Astrocyte (in vitro differentiated cells and primary cell): ENCODE measurements around the gene NPTXR. TPM values are rescaled to one million over a fixed set of nuclear protein-coding genes. Genes with fewer than 3 reads are reported as not detected.
A peak's percentile ranks its signal among the peaks of the same experiment; 100 is the strongest.

Source experiments
- DNase-seq: peaks from one replicate; pipeline ENCODE4 v3.0.0-alpha.2; 2010; ENCODE audit warnings: low read depth
- FAIRE-seq: peaks from 2 replicates; lab custom pipeline; 2011; peaks lifted over from hg19 to GRCh38; lab: Jason Lieb, UNC
- H2AFZ ChIP-seq: 2 replicates; pipeline ENCODE4 v1.6.0; 2012; ENCODE audit warnings: low read depth, low read length, inconsistent platforms
- H3K27ac ChIP-seq: 2 replicates; pipeline ENCODE4 v1.5.1; 2011; ENCODE audit warnings: low read depth, low read length, inconsistent platforms
- H3K27me3 ChIP-seq: 2 replicates; pipeline ENCODE4 v1.6.0; 2011; ENCODE audit warnings: low read length, inconsistent platforms; ENCODE audit not compliant: insufficient read depth
- H3K36me3 ChIP-seq: 2 replicates; pipeline ENCODE4 v1.5.1; 2011; ENCODE audit warnings: low read length, inconsistent platforms; ENCODE audit not compliant: insufficient read depth
- H3K4me1 ChIP-seq: 2 replicates; pipeline ENCODE4 v1.5.1; 2011; ENCODE audit warnings: low read length, inconsistent platforms; ENCODE audit not compliant: insufficient read depth
- H3K4me2 ChIP-seq: 2 replicates; pipeline ENCODE4 v1.6.0; 2012; ENCODE audit warnings: low read length, inconsistent platforms
- H3K4me3 ChIP-seq: 2 replicates; pipeline ENCODE4 v1.5.1; 2011; ENCODE audit warnings: low read depth, mild to moderate bottlenecking, low read length, inconsistent platforms; ENCODE audit not compliant: insufficient read depth
- H3K79me2 ChIP-seq: 2 replicates; pipeline ENCODE4 v1.6.0; 2012; ENCODE audit warnings: mild to moderate bottlenecking, low read length, inconsistent platforms; ENCODE audit not compliant: insufficient read depth
- H3K9ac ChIP-seq: 2 replicates; pipeline ENCODE4 v1.6.0; 2012; ENCODE audit warnings: mild to moderate bottlenecking, low read length, inconsistent platforms
- H3K9me3 ChIP-seq: 2 replicates; pipeline ENCODE4 v1.5.1; 2012; ENCODE audit warnings: low read depth, mild to moderate bottlenecking, low read length, inconsistent platforms; ENCODE audit not compliant: insufficient read depth
- H4K20me1 ChIP-seq: 2 replicates; pipeline ENCODE4 v1.6.0; 2012; ENCODE audit warnings: low read length, inconsistent platforms; ENCODE audit not compliant: insufficient read depth
- H3K27ac Mint-ChIP-seq: one replicate; pipeline ENCODE4 v1.8.0; 2021; ENCODE audit warnings: mild to moderate bottlenecking, mixed read lengths; ENCODE audit not compliant: unreplicated experiment
- H3K27me3 Mint-ChIP-seq: one replicate; pipeline ENCODE4 v1.8.0; 2021; ENCODE audit warnings: low read depth, mixed read lengths; ENCODE audit not compliant: unreplicated experiment
- H3K36me3 Mint-ChIP-seq: one replicate; pipeline ENCODE4 v1.8.0; 2021; ENCODE audit warnings: low read depth, mixed read lengths; ENCODE audit not compliant: unreplicated experiment
- H3K4me1 Mint-ChIP-seq: one replicate; pipeline ENCODE4 v1.8.0; 2021; ENCODE audit warnings: low read depth, mixed read lengths; ENCODE audit not compliant: unreplicated experiment
- H3K4me3 Mint-ChIP-seq: one replicate; pipeline ENCODE4 v1.8.0; 2021; ENCODE audit warnings: mild to moderate bottlenecking, moderate library complexity, mixed read lengths; ENCODE audit not compliant: unreplicated experiment
- H3K9me3 Mint-ChIP-seq: one replicate; pipeline ENCODE4 v1.8.0; 2021; ENCODE audit warnings: mild to moderate bottlenecking, mixed read lengths; ENCODE audit not compliant: unreplicated experiment
- EZH2 ChIP-seq: IDR thresholded peaks from 2 replicates; pipeline ENCODE4 v1.6.1; 2012; ENCODE audit warnings: mild to moderate bottlenecking, low read length, inconsistent platforms; ENCODE audit not compliant: insufficient read depth
- total RNA-seq: library from RNA; stranded (reverse); gene quantifications from 2 replicates; pipeline ENCODE4 v1.2.1, GENCODE V29; 2021
- TF ChIP-seq, protein P1 (sequence below): IDR thresholded peaks from 2 replicates; pipeline ENCODE4 v1.5.1; 2011; ENCODE audit warnings: low read depth, mild to moderate bottlenecking, inconsistent platforms, low read length, moderate library complexity; ENCODE audit not compliant: insufficient read depth

NPTXR gene
- total RNA-seq, 1 donor from 2014 or later = 5.4 TPM

DNA sequence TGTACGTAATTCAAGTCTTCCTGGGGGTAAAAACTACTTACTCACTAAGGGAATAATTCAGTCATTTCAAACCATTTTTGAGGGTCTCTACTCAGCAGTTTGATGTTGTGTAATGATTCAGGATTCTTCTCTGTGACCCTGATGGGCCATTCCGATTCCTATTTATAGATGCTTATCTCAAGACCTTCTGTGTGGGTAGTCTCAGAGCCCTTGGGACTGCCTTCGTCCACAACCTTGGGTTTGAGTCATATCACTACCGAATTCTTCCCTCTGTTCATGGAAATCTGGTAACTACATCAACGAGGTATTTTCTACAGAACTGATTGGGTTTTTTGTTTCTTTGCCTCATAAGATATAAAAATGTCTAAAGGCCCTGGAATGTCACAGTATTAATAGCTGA is 42.5 kb upstream of the NPTXR start:
- Histone ChIP-seq H3K4me2 (no peak overlapping the region), H3K27me3 (peaks cover 6% of the 10 kb centered on the region), H3K4me1 (peaks cover 6% of the 10 kb centered on the region), H4K20me1 (no peaks in the 10 kb centered on the region), H3K4me3 (no peak overlapping the region), H3K36me3 (no peaks in the 10 kb centered on the region), H2AFZ (no peak overlapping the region), H3K27ac (no peak overlapping the region), H3K79me2 (no peaks in the 10 kb centered on the region), H3K9me3 (no peaks in the 10 kb centered on the region), H3K9ac (no peak overlapping the region)
- TF ChIP-seq EZH2 = no peak
- TF ChIP-seq, protein P1, sequence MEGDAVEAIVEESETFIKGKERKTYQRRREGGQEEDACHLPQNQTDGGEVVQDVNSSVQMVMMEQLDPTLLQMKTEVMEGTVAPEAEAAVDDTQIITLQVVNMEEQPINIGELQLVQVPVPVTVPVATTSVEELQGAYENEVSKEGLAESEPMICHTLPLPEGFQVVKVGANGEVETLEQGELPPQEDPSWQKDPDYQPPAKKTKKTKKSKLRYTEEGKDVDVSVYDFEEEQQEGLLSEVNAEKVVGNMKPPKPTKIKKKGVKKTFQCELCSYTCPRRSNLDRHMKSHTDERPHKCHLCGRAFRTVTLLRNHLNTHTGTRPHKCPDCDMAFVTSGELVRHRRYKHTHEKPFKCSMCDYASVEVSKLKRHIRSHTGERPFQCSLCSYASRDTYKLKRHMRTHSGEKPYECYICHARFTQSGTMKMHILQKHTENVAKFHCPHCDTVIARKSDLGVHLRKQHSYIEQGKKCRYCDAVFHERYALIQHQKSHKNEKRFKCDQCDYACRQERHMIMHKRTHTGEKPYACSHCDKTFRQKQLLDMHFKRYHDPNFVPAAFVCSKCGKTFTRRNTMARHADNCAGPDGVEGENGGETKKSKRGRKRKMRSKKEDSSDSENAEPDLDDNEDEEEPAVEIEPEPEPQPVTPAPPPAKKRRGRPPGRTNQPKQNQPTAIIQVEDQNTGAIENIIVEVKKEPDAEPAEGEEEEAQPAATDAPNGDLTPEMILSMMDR = no peak
- FAIRE-seq (no peak), DNase-seq (no peak)
- Mint-ChIP-seq H3K36me3 (no peaks in the 10 kb centered on the region), H3K9me3 (peaks cover 1% of the 10 kb centered on the region), H3K4me1 (peaks cover 2% of the 10 kb centered on the region), H3K27ac (no peak overlapping the region), H3K27me3 (peaks cover 22% of the 10 kb centered on the region), H3K4me3 (no peak overlapping the region)

DNA sequence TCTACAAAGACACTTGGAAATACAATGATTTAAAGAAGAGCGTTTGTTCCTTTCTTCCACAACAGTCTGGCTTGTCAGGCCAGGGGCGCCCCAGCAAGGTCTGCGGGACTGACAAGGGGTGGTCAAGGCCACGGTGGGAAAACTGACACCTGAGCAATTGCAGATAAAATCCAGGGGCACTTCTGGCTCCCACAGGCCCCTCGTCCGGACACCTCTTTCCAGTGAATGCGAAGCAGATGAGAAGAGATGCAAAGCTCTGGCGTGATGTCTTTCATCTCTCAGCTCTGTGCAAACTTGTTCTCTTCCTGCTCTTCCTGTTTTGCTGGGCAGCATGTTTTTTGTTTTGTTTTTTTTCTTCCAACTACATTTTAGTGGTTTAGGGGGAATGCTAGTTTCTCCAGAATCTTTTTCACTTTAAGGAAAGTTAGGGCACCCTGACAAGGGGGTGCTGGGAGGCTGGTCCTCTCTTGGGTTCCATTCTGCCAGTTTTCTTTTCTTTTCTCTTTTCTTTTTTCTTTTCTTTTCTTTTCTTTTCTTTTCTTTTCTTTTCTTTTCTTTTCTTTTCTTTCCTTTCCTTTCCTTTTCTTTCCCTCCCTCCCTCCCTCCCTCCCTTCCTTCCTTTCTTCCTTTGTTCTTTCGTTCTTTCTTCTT is 39.3 kb upstream of the NPTXR start:
- Histone ChIP-seq H3K9me3 (peaks cover 1% of the 10 kb centered on the region), H3K36me3 (no peaks in the 10 kb centered on the region), H3K27me3 (peaks cover 4% of the 10 kb centered on the region), H3K4me2 (no peak overlapping the region), H4K20me1 (no peaks in the 10 kb centered on the region), H3K27ac (no peak overlapping the region), H3K9ac (no peak overlapping the region), H2AFZ (no peak overlapping the region), H3K4me3 (no peak overlapping the region), H3K79me2 (no peaks in the 10 kb centered on the region), H3K4me1 (peaks cover 9% of the 10 kb centered on the region)
- H3K4me3 Mint-ChIP-seq = peak overlapping the region; percentile 74
- H3K4me1 Mint-ChIP-seq = peaks cover 4% of the 10 kb centered on the region
- H3K36me3 Mint-ChIP-seq = no peaks in the 10 kb centered on the region
- FAIRE-seq = no peak
- TF ChIP-seq EZH2 = no peak
- TF ChIP-seq, protein P1 = no peak
- H3K27me3 Mint-ChIP-seq = peaks cover 34% of the 10 kb centered on the region
- peaks cover 1% of the 10 kb centered on the region for H3K9me3 Mint-ChIP-seq
- DNase-seq = no peak
- H3K27ac Mint-ChIP-seq = no peak overlapping the region
